ENCODE measurements around the gene RGS3. TPM values are rescaled to one million over a fixed set of nuclear protein-coding genes. Genes with fewer than 3 reads are reported as not detected.

RGS3 gene
- total RNA-seq, 4 donors from 2014 or later, result 5.9 to 11.8 (median 9.8) TPM

GRCh38 chr9:113645978-113646253, 182.4 kb downstream of the RGS3 start:
- intact Hi-C loops (cut with DNase I; ENCODE audit: low total_unique reads), result no loop called here
- Histone ChIP-seq H3K4me3 (no peak overlapping the region), H3K9me3 (no peaks in the 10 kb centered on the region), H3K27ac (no peak overlapping the region), H3K27me3 (no peaks in the 10 kb centered on the region), H3K4me1 (peaks cover 5 to 6% of the 10 kb centered on the region in 2 donors), H3K36me3 (no peaks in the 10 kb centered on the region)
- ATAC-seq (no peak), DNase-seq (no peak)
- TF ChIP-seq CTCF (IDR thresholded peaks at IDR 0.05 in 4 of 5, conservative IDR thresholded peaks at IDR 0.05 in 1 of 5), result no peak
- no peak for TF ChIP-seq POLR2A (IDR thresholded peaks at IDR 0.05)
- in situ Hi-C loops (cut with MboI; ENCODE audit: low sequenced_read_pairs in 4 of 4), result no loop called here

GRCh38 chr9:113646491-113646890, 183.0 kb downstream of the RGS3 start:
- no peak overlapping the region for H3K4me3 ChIP-seq
- no peaks in the 10 kb centered on the region for H3K36me3 ChIP-seq
- DNase-seq (no peak), ATAC-seq (no peak)
- H3K9me3 ChIP-seq, result no peaks in the 10 kb centered on the region
- in situ Hi-C loops (cut with MboI; ENCODE audit: low sequenced_read_pairs in 4 of 4), result no loop called here
- H3K27ac ChIP-seq, result no peak overlapping the region
- H3K27me3 ChIP-seq, result no peaks in the 10 kb centered on the region
- peaks cover 5 to 6% of the 10 kb centered on the region in 2 donors for H3K4me1 ChIP-seq
- no peak for TF ChIP-seq POLR2A (IDR thresholded peaks at IDR 0.05)
- no peak for TF ChIP-seq CTCF (IDR thresholded peaks at IDR 0.05 in 4 of 5, conservative IDR thresholded peaks at IDR 0.05 in 1 of 5)
- intact Hi-C loops (cut with DNase I; ENCODE audit: low total_unique reads), result no loop called here

Other genes starting within 250 kb of the RGS3 start
- gene FKBP15, start 242.4 kb upstream of the RGS3 start, total RNA-seq, result 10 to 100 TPM; 13.3 to 17.5 (median 14.5) TPM
- gene SLC31A1, start 242.2 kb upstream of the RGS3 start, total RNA-seq, result 1 to 10 TPM; 2.9 to 5.6 (median 4.3) TPM
- 10 to 100 TPM; 16.7 to 34.0 (median 28.3) TPM for gene CDC26, start 188.2 kb upstream of the RGS3 start, total RNA-seq
- 10 to 100 TPM; 14.0 to 19.6 (median 16.4) TPM for gene PRPF4, start 188.1 kb upstream of the RGS3 start, total RNA-seq
- not detected for gene RNF183, start 160.4 kb upstream of the RGS3 start, total RNA-seq
- 1 to 10 TPM in 1 of 4 donors, under 1 TPM in 2, not detected in 1; 0.29 to 1.1 (median 0.36) TPM for gene WDR31, start 123.5 kb upstream of the RGS3 start, total RNA-seq
- under 1 TPM in 1 of 4 donors, not detected in 3; 0.12 TPM for gene BSPRY, start 114.2 kb upstream of the RGS3 start, total RNA-seq
- gene HDHD3, start 86.7 kb upstream of the RGS3 start, total RNA-seq, result 10 to 100 TPM; 10.3 to 16.2 (median 14.1) TPM
- 10 to 100 TPM in 2 of 4 donors, 1 to 10 TPM in 2; 8.9 to 16.2 (median 12.3) TPM for gene ALAD, start 62.4 kb upstream of the RGS3 start, total RNA-seq
- 10 to 100 TPM; 42.9 to 66.4 (median 57.8) TPM for gene POLE3, start 53.1 kb upstream of the RGS3 start, total RNA-seq
- not detected for gene C9orf43, start 53.0 kb upstream of the RGS3 start, total RNA-seq

Measured in gastrocnemius medialis (tissue), 4 donors.